Choroid plexus epithelial cell (primary cell): Measurements from ENCODE around the gene YAE1.

Experiments used
- DNase-seq: peaks from one replicate; pipeline ENCODE4 v3.0.0-alpha.2; 2010; ENCODE audit warnings: low read depth
- H3K4me3 ChIP-seq: 2 replicates; pipeline ENCODE4 v1.5.1; 2011; ENCODE audit warnings: low read depth, mild to moderate bottlenecking, control low read depth, low read length, moderate library complexity
- CTCF ChIP-seq: conservative IDR thresholded peaks from 2 replicates; pipeline ENCODE4 v1.5.1; 2011; ENCODE audit warnings: low read depth, mild to moderate bottlenecking, control low read depth, inconsistent platforms, low read length, moderate library complexity

YAE1 gene

GRCh38 chr7:39550411-39550810 is 15.8 kb upstream of the YAE1 start:
- TF ChIP-seq CTCF, result no peak
- H3K4me3 ChIP-seq, result no peak overlapping the region
- DNase-seq, result no peak

- H3K4me3 ChIP-seq, result no peak overlapping the region
- no peak for TF ChIP-seq CTCF
Observed at GRCh38 chr7:39553436-39553835, 12.8 kb upstream of the YAE1 start.

GRCh38 chr7:39554583-39555165 is 11.5 kb upstream of the YAE1 start:
- TF ChIP-seq CTCF, result no peak
- H3K4me3 ChIP-seq, result no peak overlapping the region
- DNase-seq, result no peak

More at GRCh38 chr7:39553436-39553835, 12.8 kb upstream of the YAE1 start:
- no peak for DNase-seq

GRCh38 chr7:39557222-39557621 is 9.0 kb upstream of the YAE1 start:
- no peak for TF ChIP-seq CTCF
- no peak overlapping the region for H3K4me3 ChIP-seq
- DNase-seq, result no peak

- DNase-seq, result no peak
- no peak for TF ChIP-seq CTCF
- H3K4me3 ChIP-seq, result no peak overlapping the region
Observed at GRCh38 chr7:39557911-39558310, 8.3 kb upstream of the YAE1 start.

- no peak for DNase-seq
- no peak for TF ChIP-seq CTCF
- no peak overlapping the region for H3K4me3 ChIP-seq
Observed at GRCh38 chr7:39560408-39560807, 5.8 kb upstream of the YAE1 start.

GRCh38 chr7:39560997-39561396 is 5.2 kb upstream of the YAE1 start:
- H3K4me3 ChIP-seq, result no peak overlapping the region
- DNase-seq, result no peak
- TF ChIP-seq CTCF, result no peak
